Liver (tissue), 9 donors: ENCODE data around the gene KRT14. TPM values are rescaled to one million over a fixed set of nuclear protein-coding genes. Genes with fewer than 3 reads are reported as not detected.

ENCODE experiments used
- DNase-seq: peaks from one replicate; pipeline ENCODE4 v3.0.0-alpha.2; 2017; ENCODE audit warnings: low spot score
- H3K27ac ChIP-seq, 2 donors: one replicate each; pipeline ENCODE4 v1.7.0; 2013; ENCODE audit warnings: inconsistent platforms in 2 of 2, low read length in 2 of 2, control low read depth in 1 of 2, low read depth in 1 of 2, mild to moderate bottlenecking in 1 of 2
- H3K27me3 ChIP-seq, 4 donors: one replicate each; pipeline versions ENCODE4 v1.6.1 to v1.7.0; 2013; ENCODE audit warnings: low read length in 3 of 4, inconsistent platforms in 1 of 4, mild to moderate bottlenecking in 1 of 4, moderate library complexity in 1 of 4; ENCODE audit not compliant: control insufficient read depth in 4 of 4, insufficient read depth in 4 of 4
- H3K36me3 ChIP-seq, 4 donors: one replicate each; pipeline versions ENCODE4 v1.6.1 to v1.7.0; 2013; ENCODE audit warnings: low read length in 3 of 4, mild to moderate bottlenecking in 3 of 4, low read depth in 1 of 4, moderate library complexity in 1 of 4; ENCODE audit not compliant: control insufficient read depth in 4 of 4, insufficient read depth in 3 of 4
- H3K4me1 ChIP-seq, 4 donors: one replicate each; pipeline versions ENCODE4 v1.6.1 to v1.7.0; 2013; ENCODE audit warnings: low read length in 3 of 4, mild to moderate bottlenecking in 3 of 4, moderate library complexity in 1 of 4; ENCODE audit not compliant: control insufficient read depth in 4 of 4, insufficient read depth in 4 of 4
- H3K4me3 ChIP-seq, 3 donors: one replicate each; pipeline versions ENCODE4 v1.6.1 to v1.7.0; 2013; ENCODE audit warnings: low read length in 3 of 3, control low read depth in 1 of 3, low read depth in 1 of 3, mild to moderate bottlenecking in 1 of 3
- H3K9ac ChIP-seq, 2 donors: one replicate each; pipeline ENCODE4 v1.7.0; 2013; ENCODE audit warnings: low read length in 2 of 2, mild to moderate bottlenecking in 2 of 2, moderate library complexity in 2 of 2, control low read depth in 1 of 2, low read depth in 1 of 2
- H3K9me3 ChIP-seq, 4 donors: one replicate each; pipeline versions ENCODE4 v1.6.1 to v1.7.0; 2013; ENCODE audit warnings: low read length in 3 of 4; ENCODE audit not compliant: control insufficient read depth in 4 of 4
- ATF3 ChIP-seq: IDR thresholded peaks from 2 replicates; pipeline ENCODE4 v1.6.1; 2016; ENCODE audit warnings: antibody characterized with exemption
- EGR1 ChIP-seq, 2 donors: IDR thresholded peaks; 2 replicates each; pipeline ENCODE4 v1.6.1; 2016 to 2018; ENCODE audit warnings: antibody characterized with exemption in 2 of 2, low read depth in 2 of 2
- FOXA1 ChIP-seq: IDR thresholded peaks from 2 replicates; pipeline ENCODE4 v1.6.1; 2016; ENCODE audit warnings: antibody characterized with exemption
- FOXA2 ChIP-seq: IDR thresholded peaks from 2 replicates; pipeline ENCODE4 v1.6.1; 2016; ENCODE audit warnings: antibody characterized with exemption
- GABPA ChIP-seq, 2 donors: IDR thresholded peaks in 1 of 2; conservative IDR thresholded peaks in 1 of 2; 2 replicates each; pipeline ENCODE4 v1.6.1; 2016; ENCODE audit warnings: antibody characterized with exemption in 2 of 2, mild to moderate bottlenecking in 1 of 2, moderate library complexity in 1 of 2
- HNF4A ChIP-seq, 2 donors: conservative IDR thresholded peaks; 2 replicates each; pipeline ENCODE4 v1.6.1; 2016; ENCODE audit warnings: antibody characterized with exemption in 2 of 2, mild to moderate bottlenecking in 2 of 2
- HNF4G ChIP-seq: IDR thresholded peaks from 2 replicates; pipeline ENCODE4 v1.6.1; 2016; ENCODE audit warnings: antibody characterized with exemption
- JUND ChIP-seq, 2 donors: IDR thresholded peaks; 2 replicates each; pipeline ENCODE4 v1.6.1; 2016; ENCODE audit warnings: antibody characterized with exemption in 2 of 2
- NR2F2 ChIP-seq: IDR thresholded peaks from 2 replicates; pipeline ENCODE4 v1.6.1; 2016; ENCODE audit warnings: antibody characterized with exemption
- RAD21 ChIP-seq, 2 donors: IDR thresholded peaks; 2 replicates each; pipeline ENCODE4 v1.6.1; 2016; ENCODE audit warnings: antibody characterized with exemption in 2 of 2, mild to moderate bottlenecking in 2 of 2
- RXRA ChIP-seq, 2 donors: IDR thresholded peaks; 2 replicates each; pipeline ENCODE4 v1.6.1; 2017 to 2018; ENCODE audit warnings: antibody characterized with exemption in 2 of 2, mild to moderate bottlenecking in 1 of 2
- SP1 ChIP-seq: IDR thresholded peaks from 2 replicates; pipeline ENCODE4 v1.6.1; 2018; ENCODE audit warnings: antibody characterized with exemption, mild to moderate bottlenecking
- TAF1 ChIP-seq: conservative IDR thresholded peaks from 2 replicates; pipeline ENCODE4 v1.6.1; 2016; ENCODE audit warnings: antibody characterized with exemption, mild to moderate bottlenecking
- YY1 ChIP-seq: IDR thresholded peaks from 2 replicates; pipeline ENCODE4 v1.6.1; 2016; ENCODE audit warnings: antibody characterized with exemption, mild to moderate bottlenecking
- WGBS: extraction: QIAGEN DNeasy Blood & Tissue Kit; methylation state at CpG from one replicate; pipeline ENCODE4 v1.1.7; 2013; 5-methylcytosine and 5-hydroxymethylcytosine counted together
- polyA plus RNA-seq, 2 donors: library from polyadenylated mRNA; stranded (reverse) in 1 of 2; unstranded in 1 of 2; fragments of 200-250 nt in 1 of 2; fragments of >200 nt in 1 of 2; fragmentation: Nextera tagmentation in 1 of 2; extraction: Ambion mirVana in 1 of 2; gene quantifications; one replicate each; pipeline versions ENCODE4 v1.2.1 to v1.2.3, GENCODE V29; 2013 to 2015
- total RNA-seq, 2 donors: library from RNA; depleted of rRNA; stranded (reverse); fragments of >200 nt; gene quantifications; one replicate each; pipeline ENCODE4 v1.2.3, GENCODE V29; 2014
- TF ChIP-seq, protein P1 (sequence below): fragments of 150-350 bp; IDR thresholded peaks from 2 replicates; pipeline ENCODE4 v1.5.1; 2017; ENCODE audit warnings: improper control_type of control experiment, low read depth, low read length; ENCODE audit not compliant: missing input control
- TF ChIP-seq, protein P2 (sequence below): IDR thresholded peaks from 2 replicates; pipeline ENCODE4 v1.6.1; 2016; ENCODE audit warnings: antibody characterized with exemption
- TF ChIP-seq, protein P3 (sequence below): IDR thresholded peaks from 2 replicates; pipeline ENCODE4 v1.6.1; 2016; ENCODE audit warnings: antibody characterized with exemption
- donor health status: healthy.
- donor health status: healthy.
- donor health status: healthy.
- donor health status: healthy.
- donor health status: healthy.

Gene KRT14
- total and polyA plus RNA-seq, 4 donors, result not detected

DNA sequence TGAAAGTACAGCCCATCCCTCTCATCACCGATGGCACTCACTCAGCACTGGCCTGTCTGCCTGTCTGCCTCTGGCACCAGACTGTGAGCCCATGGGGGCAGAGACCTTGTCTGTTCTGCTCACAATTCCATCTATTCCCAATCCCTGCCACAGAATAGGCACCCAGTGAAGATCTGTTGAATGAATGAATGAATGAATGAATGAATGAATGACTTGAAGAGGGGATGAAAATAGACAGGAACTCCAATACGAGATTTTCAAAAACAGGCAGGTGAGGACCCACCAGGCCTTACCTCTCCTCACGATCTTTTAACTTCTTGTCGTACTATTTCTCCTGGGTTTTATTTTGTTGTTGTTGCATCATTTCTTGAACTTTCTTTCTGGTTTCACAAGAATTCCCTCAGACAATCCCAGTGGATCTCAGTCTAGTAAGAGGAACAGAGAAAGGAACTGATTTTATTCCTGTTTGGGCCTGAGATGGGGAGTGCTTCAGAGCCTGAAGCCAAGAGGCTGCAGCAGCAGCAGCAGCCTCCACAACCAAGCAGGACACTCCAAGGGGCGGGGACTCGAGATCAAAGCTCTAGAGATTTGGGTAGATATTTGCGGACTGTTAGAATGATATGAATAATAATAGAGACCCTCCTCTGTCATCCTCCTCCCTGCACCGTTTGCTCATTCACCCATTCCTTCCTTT is 32.6 kb downstream of the KRT14 start:
- Histone ChIP-seq H3K9ac (no peak overlapping the region), H3K27ac (no peak overlapping the region), H3K9me3 (no peaks in the 10 kb centered on the region), H3K4me3 (no peak overlapping the region), H3K36me3 (no peaks in the 10 kb centered on the region), H3K27me3 (no peaks in the 10 kb centered on the region), H3K4me1 (peaks cover 0 to 1% (median under 1%) of the 10 kb centered on the region in 4 donors)
- 81% methylated on average over 8 of the region's 8 CpGs for WGBS
- DNase-seq, result no peak
- TF ChIP-seq YY1, result no peak
- TF ChIP-seq, protein P1, sequence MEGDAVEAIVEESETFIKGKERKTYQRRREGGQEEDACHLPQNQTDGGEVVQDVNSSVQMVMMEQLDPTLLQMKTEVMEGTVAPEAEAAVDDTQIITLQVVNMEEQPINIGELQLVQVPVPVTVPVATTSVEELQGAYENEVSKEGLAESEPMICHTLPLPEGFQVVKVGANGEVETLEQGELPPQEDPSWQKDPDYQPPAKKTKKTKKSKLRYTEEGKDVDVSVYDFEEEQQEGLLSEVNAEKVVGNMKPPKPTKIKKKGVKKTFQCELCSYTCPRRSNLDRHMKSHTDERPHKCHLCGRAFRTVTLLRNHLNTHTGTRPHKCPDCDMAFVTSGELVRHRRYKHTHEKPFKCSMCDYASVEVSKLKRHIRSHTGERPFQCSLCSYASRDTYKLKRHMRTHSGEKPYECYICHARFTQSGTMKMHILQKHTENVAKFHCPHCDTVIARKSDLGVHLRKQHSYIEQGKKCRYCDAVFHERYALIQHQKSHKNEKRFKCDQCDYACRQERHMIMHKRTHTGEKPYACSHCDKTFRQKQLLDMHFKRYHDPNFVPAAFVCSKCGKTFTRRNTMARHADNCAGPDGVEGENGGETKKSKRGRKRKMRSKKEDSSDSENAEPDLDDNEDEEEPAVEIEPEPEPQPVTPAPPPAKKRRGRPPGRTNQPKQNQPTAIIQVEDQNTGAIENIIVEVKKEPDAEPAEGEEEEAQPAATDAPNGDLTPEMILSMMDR, result no peak
- TF ChIP-seq TAF1, result no peak

DNA sequence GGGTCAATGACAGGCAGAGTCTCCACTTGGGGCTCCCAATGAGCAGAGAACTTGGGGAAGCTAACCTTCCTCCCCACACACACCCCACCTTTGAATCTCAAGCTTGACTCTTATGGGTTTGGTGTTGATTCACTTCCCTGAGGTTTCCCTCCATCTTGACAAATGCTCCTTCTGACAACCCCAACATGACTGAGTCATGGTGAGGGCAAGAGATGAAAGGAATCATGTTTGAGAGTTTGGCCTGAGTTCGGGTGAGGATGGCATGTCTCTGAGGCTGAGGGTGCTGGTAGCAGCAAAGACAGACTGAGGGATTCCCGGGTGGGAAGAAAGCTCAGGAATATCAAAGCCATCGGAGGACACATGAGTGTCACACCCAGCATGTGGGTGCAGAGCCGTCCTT is 33.5 kb downstream of the KRT14 start:
- no peak for DNase-seq
- H3K9me3 ChIP-seq, result no peaks in the 10 kb centered on the region
- H3K9ac ChIP-seq, result no peak overlapping the region
- no peaks in the 10 kb centered on the region for H3K36me3 ChIP-seq
- TF ChIP-seq HNF4G (no peak), SP1 (no peak), ATF3 (no peak), FOXA2 (no peak), RXRA (IDR thresholded peaks at IDR 0.05) (no peak), GABPA (IDR thresholded peaks at IDR 0.05 in 1 of 2, conservative IDR thresholded peaks at IDR 0.05 in 1 of 2) (no peak), RAD21 (IDR thresholded peaks at IDR 0.05) (no peak), NR2F2 (no peak), HNF4A (conservative IDR thresholded peaks at IDR 0.05) (no peak), TAF1 (no peak)
- TF ChIP-seq, protein P2, sequence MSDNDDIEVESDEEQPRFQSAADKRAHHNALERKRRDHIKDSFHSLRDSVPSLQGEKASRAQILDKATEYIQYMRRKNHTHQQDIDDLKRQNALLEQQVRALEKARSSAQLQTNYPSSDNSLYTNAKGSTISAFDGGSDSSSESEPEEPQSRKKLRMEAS, result no peak
- TF ChIP-seq, protein P3, sequence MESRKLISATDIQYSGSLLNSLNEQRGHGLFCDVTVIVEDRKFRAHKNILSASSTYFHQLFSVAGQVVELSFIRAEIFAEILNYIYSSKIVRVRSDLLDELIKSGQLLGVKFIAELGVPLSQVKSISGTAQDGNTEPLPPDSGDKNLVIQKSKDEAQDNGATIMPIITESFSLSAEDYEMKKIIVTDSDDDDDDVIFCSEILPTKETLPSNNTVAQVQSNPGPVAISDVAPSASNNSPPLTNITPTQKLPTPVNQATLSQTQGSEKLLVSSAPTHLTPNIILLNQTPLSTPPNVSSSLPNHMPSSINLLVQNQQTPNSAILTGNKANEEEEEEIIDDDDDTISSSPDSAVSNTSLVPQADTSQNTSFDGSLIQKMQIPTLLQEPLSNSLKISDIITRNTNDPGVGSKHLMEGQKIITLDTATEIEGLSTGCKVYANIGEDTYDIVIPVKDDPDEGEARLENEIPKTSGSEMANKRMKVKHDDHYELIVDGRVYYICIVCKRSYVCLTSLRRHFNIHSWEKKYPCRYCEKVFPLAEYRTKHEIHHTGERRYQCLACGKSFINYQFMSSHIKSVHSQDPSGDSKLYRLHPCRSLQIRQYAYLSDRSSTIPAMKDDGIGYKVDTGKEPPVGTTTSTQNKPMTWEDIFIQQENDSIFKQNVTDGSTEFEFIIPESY, result no peak
- H3K27me3 ChIP-seq, result peaks cover 0 to 2% (median 0%) of the 10 kb centered on the region in 4 donors
- 74% methylated on average over 4 of the region's 4 CpGs for WGBS
- no peak overlapping the region for H3K27ac ChIP-seq
- no peak overlapping the region for H3K4me3 ChIP-seq
- peaks cover 3 to 8% (median 6%) of the 10 kb centered on the region in 4 donors for H3K4me1 ChIP-seq

DNA sequence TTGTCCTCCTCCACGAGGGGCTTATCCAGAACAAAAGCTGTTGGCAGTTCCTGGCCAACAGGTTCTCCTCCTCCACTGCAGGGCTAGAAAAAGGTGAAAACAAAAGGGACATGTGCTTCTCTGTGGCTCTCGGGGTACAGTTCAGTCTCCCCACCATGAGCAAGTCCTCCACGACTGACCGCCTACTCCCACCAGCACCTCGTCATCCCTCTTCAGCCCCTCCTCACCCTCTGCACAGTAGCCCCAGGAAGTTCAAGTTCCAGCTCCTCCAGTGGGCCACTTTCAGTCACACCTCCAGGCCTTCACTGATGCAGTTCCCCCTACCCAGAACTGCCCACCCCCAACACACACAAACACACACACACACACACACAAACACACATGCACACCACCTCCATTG is 34.2 kb downstream of the KRT14 start:
- Histone ChIP-seq H3K36me3 (no peaks in the 10 kb centered on the region), H3K27ac (no peak overlapping the region), H3K9ac (no peak overlapping the region), H3K4me1 (peaks cover 3 to 8% (median 6%) of the 10 kb centered on the region in 4 donors), H3K4me3 (no peak overlapping the region), H3K9me3 (no peaks in the 10 kb centered on the region), H3K27me3 (peaks cover 0 to 5% (median 0%) of the 10 kb centered on the region in 4 donors)
- WGBS, result 85% methylated on average over 5 of the region's 5 CpGs
- DNase-seq, result no peak
- no peak for TF ChIP-seq TAF1
- no peak for TF ChIP-seq GABPA (IDR thresholded peaks at IDR 0.05 in 1 of 2, conservative IDR thresholded peaks at IDR 0.05 in 1 of 2)
- no peak for TF ChIP-seq NR2F2
- no peak for TF ChIP-seq SP1
- no peak for TF ChIP-seq JUND (IDR thresholded peaks at IDR 0.05)
- TF ChIP-seq HNF4G, result no peak
- TF ChIP-seq RAD21 (IDR thresholded peaks at IDR 0.05), result no peak
- no peak for TF ChIP-seq EGR1 (IDR thresholded peaks at IDR 0.05; ENCODE audit: low read depth in 2 of 2)
- TF ChIP-seq, protein P1, result no peak
- TF ChIP-seq FOXA2, result no peak
- no peak for TF ChIP-seq RXRA (IDR thresholded peaks at IDR 0.05)
- no peak for TF ChIP-seq FOXA1
- TF ChIP-seq HNF4A (conservative IDR thresholded peaks at IDR 0.05), result no peak
- TF ChIP-seq, protein P2, result no peak
